ENCODE measurements around the gene IL2RA.
A peak's percentile ranks its signal among the peaks of the same experiment; 100 is the strongest.
"Not testable (repeated sequence)": the region's sequence is repeated elsewhere in the genome, so short reads cannot be mapped to it uniquely, and the experiment has no call there.

The IL2RA gene

DNA sequence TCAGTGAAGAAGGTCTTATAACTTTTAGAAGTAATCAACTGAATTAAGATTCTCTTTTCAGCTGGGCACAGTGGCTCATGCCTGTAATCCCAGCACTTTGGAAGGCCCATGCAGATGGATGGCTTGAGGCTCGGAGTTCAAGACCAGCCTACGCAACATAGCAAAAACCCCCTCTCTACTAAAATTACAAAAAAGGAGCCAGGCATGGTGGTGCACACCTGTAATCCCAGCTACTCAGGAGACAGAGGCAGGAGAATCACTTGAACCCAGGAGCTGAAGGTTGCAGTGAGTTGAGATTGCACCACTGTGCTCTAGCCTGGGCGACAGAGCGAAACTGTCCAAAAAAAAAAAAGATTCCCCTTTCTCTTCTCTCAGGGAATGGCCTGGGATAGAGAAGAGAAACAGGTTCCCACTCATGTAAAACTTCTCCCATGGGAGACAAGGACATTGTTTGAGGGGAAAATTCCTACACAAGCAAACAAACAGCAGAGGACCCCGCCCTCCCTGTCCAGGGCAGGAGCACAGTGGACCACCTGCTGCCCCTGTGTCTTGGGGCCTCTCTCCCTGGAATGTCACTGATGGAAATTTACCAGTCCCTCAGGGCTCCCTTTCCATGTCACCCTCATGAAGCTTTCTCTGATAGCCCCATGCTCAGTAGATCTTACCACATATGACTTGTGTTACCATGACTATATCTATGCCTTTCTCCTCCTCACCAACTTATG is 5.6 kb downstream of the IL2RA start:
- DNase-seq, result no peak

- no peak for DNase-seq
Measured at GRCh38 chr10:6055929-6056328, 6.2 kb downstream of the IL2RA start.

DNA sequence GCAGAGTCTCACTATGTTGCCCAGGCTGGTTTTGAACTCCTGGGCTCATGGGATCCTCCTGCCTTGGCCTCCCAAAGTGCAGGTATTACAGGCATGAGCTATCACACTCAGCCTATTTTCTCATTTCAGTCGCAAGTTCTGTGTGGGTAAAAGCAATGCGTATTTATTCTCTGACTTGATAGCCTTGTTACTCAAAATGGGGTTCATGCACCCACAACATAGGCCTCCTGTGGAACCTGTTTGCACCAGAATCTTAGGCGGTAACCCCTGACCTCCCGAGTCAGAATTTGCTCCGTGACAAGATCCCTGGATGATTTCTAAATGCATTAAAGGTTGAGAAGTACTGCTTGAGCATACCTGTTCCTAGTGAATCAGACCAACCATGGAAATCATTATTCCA is 7.3 kb downstream of the IL2RA start:
- DNase-seq, result no peak

DNA sequence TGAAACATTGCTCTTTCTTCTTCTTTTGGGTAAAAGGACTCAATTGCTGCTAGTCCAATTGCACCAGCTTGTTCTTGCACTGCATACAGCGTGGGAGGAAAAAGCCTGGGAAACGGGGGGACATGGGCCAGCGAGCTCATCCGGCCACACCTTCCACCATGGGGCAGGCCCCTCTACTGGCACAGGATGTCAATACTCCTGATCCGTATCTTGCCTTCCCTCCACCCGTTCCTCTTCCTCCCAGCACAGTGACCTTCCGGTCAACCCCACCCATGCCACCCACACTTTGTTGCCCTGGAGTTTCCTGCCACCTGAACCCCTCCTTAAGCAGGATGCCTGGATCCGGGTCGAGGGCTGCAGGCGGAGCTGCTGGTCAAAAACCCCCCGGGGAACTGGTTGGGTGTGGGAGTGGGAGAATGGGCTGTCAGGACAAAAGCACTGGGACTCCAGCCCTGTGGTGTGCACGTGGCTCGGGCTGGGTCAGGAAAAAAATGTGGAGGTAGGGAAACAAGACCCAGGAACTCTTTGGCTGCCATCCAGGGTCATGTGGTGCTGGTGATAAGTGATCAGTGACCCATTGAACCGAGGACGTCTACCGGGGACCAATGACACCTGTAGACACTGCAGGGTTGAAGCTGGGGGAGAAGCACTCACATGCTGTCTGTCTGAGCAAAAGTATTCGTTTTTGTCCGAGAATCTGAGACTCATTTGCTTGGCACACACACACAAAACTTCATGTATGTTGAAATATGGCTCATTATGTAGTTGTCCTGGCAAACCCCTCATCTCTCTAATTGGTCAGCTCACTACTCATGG is 8.1 kb downstream of the IL2RA start:
- no peak for DNase-seq

DNA sequence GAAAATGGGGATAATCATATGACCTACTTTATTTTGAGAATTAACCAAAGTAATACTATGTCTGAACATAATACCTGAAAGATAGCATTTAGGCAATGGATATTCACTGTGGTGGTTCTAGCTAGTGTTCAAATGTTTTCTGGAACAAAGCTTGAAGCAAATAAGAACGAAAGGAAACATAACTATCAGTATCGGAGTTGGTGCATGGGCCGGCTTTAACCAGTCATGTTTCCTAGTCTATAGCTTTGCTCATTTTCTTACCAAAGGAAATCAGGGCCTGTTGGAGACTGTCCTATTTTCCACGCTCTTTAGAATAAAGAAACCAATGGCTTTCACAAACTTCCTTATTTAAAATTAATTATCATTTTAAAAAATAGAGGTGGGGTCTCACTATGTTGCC is 8.9 kb downstream of the IL2RA start:
- no peak for DNase-seq

DNA sequence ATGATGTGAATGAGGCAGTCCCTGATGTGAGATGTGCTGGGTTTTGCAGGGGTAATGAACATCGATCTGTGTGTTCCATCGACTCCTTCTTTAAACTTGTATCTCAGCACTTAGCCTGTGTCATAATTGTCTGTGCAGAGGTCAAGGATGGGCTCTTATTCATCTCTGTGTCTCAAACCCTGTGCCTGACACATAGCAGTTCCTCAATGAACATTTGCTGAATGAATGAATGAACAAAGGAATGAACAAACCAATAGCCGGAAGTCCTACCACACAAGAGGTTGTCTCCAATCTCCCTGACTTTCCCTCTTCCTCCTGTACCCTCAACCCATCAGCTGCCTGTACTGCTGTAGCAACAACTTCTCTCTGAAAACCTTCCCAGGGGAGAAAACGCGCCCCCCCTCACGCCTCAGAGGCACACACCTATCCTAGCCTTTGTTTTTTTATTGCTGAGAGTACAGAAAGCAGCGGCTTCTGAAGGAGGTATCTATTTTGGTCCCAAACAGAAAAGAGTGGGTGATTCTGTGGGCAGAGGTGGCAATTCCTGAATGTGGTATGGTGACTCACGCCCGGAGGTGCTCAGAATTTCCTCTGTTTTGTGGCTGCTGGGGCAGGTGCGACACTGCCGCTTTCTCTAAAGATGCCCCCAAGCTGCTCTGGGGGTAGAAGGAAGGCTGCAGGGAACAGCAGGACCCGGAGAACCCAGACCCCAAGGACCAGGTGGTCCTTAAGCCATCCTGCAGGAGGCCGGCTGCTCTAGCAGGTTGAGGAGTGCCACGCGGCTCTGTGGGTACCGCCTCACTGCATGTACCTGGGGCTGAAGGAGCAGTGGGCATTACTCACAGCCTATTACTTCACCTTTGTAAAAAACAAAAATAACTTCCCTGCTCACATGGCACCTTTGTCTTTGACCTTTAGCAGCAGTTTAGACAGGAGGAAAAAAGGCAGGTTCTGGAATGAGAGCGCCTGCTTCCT is 9.6 kb downstream of the IL2RA start:
- peak; percentile 41 to 65 (median 44) for DNase-seq

DNA sequence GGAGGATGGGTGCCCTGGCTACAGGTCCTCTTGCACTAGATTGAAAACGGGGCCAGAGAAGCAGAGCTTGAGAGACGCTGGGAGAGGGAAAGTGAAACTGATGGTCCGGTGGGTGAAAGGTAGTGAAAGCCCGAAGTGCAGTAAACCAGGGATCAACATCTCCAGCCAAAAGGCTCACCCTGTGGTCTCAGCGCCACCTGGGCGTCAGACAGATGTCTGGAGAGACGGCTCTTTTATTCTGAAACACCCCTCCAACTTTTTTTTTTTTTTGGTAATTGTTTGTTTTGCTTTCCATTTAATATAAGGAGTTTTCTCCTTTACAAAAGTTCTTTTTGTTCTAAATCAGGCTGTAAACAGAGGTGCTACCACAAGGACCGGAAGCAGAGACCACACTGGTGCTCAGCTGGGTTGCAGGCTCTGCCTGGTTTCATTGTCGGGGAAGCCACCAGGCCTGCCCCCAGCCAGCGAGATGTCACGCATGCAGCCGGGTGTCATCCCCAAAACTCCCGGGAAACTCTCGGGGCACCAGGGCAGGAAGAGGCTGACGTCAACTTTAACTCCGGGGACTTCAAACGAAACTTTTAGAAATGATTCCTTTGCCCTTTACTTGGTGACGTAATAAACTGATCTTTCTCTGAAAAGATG is 11.2 kb downstream of the IL2RA start:
- peak; percentile 69 to 73 (median 72) for DNase-seq

DNA sequence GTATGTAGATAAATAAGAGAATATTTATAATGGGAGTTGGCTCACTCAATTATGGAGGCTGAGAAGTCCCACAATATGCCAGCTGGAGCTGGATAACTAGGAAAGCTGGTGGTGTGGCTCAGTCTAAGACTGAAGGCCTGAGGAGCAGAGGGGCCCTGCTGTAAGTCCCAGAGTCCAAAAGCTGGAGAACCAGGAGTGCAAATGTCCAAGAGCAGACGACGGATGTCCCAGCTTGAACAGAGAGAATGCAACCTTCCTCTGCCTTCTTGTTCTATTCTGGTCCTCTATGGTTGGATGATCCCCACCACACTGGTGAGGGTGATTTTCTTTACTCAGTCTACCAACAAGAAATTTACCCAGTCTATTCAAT is 13.2 kb downstream of the IL2RA start:
- DNase-seq, result no peak

DNA sequence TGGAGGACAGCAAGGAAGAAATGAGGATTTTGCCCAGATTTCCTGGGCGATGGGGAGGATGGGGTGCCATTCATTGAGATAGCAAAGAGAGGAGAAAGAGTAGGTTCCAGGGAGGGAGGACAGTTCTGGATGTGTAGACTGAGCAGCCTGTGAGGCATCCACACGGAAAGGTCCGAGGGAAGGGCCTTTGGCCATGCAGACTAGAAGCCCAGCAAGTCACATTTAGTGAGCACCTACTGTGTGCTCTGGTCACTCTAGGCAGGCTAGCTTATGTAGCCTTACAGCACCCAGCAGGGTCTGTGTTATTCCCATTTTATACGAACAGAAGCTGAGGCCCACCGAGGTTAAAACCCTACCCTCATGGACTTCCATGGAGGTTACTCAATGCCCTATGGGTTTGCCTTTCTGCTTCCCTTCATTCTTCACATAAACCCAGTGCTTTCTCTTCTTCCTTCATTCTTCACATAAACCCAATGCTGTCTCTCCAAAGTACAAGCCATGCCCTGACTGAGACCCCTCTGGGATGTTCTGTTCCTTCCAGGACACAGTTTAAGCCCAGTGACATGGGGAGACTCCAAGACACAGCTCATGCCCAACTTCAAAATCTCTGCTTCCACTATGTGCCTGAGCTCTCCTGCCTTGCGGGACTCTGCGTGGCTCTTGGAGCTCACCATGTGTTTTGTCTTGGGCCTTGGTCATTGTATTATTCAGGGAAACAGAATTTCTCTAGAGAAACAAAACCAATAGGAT is 13.7 kb downstream of the IL2RA start:
- no peak for DNase-seq

- no peak for DNase-seq
Measured at GRCh38 chr10:6047847-6048246, 14.3 kb downstream of the IL2RA start.

- no peak for DNase-seq
Measured at GRCh38 chr10:6046773-6047611, 15.2 kb downstream of the IL2RA start.

DNA sequence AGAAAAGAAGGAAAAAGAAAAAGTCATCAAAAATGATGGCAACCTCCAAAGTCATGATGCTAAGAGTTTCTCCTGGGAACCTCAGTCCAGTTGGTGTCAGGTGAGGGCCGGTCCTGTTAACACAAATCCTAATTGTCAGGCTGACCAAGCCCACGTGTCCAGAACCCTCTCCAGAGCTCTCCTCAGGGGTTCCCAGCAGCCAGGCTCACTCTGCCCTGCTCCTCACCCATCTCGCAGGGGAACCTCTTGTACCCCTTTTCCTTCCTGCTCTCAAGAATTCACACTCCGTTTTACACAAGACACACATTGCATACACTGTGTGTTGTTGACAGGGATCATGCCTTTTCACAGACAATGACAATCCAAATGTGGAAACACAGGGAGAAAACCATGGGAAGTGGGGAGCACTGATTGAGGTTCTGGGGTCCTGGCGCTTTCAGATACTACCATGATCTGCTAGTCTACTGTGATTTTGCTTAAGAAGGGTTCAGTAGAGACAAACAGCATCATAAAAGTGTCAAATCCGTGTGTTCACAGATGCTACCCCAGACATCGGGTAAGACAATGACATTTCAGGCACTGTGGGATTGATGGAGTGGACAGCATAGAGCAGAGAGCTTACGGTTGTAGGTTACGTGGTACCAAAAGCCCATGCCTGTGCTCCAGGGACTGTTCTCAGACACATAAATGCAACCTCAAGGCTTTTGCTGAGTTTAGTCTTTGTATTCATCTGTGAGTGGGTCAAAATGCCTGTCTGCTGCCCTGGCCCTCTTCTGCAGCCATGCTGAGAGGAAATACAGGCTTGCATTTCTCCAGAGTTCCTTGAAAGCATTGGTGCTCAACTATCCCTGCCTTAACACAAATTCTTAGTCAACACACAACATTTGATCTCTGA is 16.0 kb downstream of the IL2RA start:
- no peak for DNase-seq

- no peak for DNase-seq
Measured at GRCh38 chr10:6045314-6045848, 16.8 kb downstream of the IL2RA start.

DNA sequence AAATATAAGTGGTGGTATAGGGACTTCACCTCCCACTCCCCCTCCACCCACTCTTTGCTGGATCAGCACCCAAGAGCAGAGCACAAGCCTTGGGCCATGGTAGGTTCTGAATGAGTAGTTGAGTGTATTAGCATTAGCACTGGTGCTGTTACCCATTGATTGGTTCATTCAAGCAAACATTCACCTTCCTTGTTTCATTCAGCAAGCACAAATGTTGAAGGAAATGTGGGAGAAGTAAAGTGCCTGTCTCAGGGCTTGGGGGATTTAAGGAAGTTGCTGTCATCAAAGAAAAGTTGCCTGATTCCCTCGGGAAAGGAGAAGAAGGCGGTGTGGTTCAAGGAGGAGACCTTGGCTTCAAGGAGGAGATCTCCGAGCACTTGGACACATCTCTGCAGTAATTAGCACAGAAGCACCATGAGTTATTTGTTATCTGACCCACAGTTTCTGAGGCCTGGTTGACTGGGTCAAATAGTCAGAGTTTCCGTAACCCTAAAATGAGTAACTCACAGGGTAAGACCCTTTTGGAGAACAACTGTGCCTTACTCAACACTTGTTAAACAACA is 17.3 kb downstream of the IL2RA start:
- DNase-seq, result no peak

DNA sequence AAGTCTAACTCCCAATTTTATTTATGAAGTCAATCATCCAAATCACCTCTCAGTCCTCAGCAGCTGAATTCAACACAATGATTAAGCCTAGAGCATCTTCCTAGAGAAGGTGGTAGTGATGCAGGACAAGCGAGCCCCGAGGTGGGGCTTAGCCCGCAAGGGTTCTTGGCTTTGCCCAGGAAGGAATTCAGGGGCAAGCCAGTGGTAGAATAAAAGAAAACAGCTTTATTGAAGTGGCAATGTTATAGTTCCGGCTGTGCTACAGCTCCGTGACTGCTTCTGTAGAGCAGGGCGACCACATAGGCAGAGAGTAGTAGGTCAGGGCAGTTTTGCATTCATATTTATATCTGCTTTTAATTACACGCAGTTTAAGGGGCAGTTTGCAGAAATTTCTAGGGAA is 18.1 kb downstream of the IL2RA start:
- no peak for DNase-seq

- DNase-seq, result not testable (repeated sequence)
Measured at GRCh38 chr10:6043377-6043776, 18.8 kb downstream of the IL2RA start.

- DNase-seq, result no peak
Measured at GRCh38 chr10:6040205-6040604, 22.0 kb downstream of the IL2RA start.

GRCh38 chr10:6039711-6040110 is 22.5 kb downstream of the IL2RA start:
- no peak for DNase-seq

DNA sequence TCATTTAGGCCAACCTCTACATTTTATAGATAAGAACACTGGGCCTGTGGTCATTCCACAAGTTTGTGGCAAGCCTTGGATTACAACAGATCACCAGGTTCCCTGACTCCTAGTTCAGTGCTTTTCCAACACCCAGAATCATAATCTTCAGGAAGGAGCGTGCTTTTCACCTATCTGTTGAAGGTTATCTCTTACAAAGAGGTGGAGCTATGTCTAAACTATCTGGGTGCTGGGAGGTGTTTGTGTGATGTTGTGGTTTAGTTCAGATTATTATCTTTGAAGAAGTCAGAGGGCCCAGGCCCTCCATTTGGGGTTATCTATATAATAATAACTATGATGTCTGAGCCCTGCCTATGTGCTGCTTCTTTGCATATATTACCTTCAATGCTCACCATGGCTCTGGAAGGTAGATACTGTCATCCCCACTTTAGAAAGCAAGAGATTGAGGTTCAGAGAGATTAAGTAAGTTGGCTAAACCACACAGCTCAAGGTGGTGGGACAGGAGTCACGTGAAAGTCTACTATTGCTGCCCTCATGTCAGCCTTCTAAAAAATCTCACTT is 24.0 kb downstream of the IL2RA start:
- no peak for DNase-seq
